GM12878 (cell line): ENCODE measurements around the gene YPEL4. TPM values are rescaled to one million over a fixed set of nuclear protein-coding genes. Genes with fewer than 3 reads are reported as not detected.

Source experiments
- ATAC-seq: fragments of 200-7000 bp; cut with Tn5 transposase; 3 replicates; pipeline ENCODE4 v1.9.1; 2020; ENCODE audit warnings: mild to moderate bottlenecking, moderate library complexity
- BruUV-seq: library from RNA; stranded (reverse); fragments of 400-500 nt; replicated peaks from 2 replicates; lab custom pipeline; 2021; lab: Mats Ljungman, UMichigan
- CTCF ChIA-PET: fragments of 300-600 bp; sonication (Branson Sonifier 250); formaldehyde crosslinking; extraction: SDS; loops from one replicate; lab custom pipeline; 2021; ENCODE audit warnings: inconsistent platforms; lab: Yijun Ruan, JAX
- POLR2A ChIA-PET: fragments of 350-600 bp; formaldehyde crosslinking; extraction: SDS; loops from one replicate; lab custom pipeline; 2021; ENCODE audit warnings: inconsistent platforms; lab: Charles Lee
- RAD21 ChIA-PET: fragments of 300-600 bp; sonication (Branson Sonifier 250); formaldehyde crosslinking; loops from one replicate; lab custom pipeline; 2023; ENCODE audit warnings: antibody characterized with exemption; ENCODE audit not compliant: unreplicated experiment; lab: Charles Lee
- SMC1A ChIA-PET: fragments of 300-600 bp; sonication (Branson Sonifier 250); formaldehyde crosslinking; loops from one replicate; lab custom pipeline; 2023; ENCODE audit not compliant: unreplicated experiment, uncharacterized antibody; lab: Charles Lee
- DNase-seq: peaks from one replicate; pipeline ENCODE4 v3.0.0-alpha.2; 2011; ENCODE audit warnings: low read depth, low spot score
- FAIRE-seq: peaks from 3 replicates; lab custom pipeline; 2011; peaks lifted over from hg19 to GRCh38; lab: Jason Lieb, UNC
- H2AFZ ChIP-seq: 2 replicates; pipeline ENCODE4 v1.6.0; 2011; ENCODE audit warnings: low read depth, low read length, control low read depth; ENCODE audit not compliant: control insufficient read depth
- H3K27ac ChIP-seq: 2 replicates; pipeline ENCODE4 v1.5.1; 2011; ENCODE audit warnings: control low read depth; ENCODE audit not compliant: control insufficient read depth, insufficient read depth
- H3K27me3 ChIP-seq, 2 experiments: replicated peaks in 1 of 2; 2 replicates each; pipeline versions ENCODE4 v1.6.0 to v1.6.1; 2011; ENCODE audit warnings: low read length in 1 of 2; ENCODE audit not compliant: control insufficient read depth in 2 of 2, insufficient read depth in 2 of 2
- H3K36me3 ChIP-seq, 2 experiments: 2 replicates each; pipeline ENCODE4 v1.5.1; 2011; ENCODE audit warnings: low read length in 1 of 2; ENCODE audit not compliant: control insufficient read depth in 2 of 2, insufficient read depth in 2 of 2
- H3K4me1 ChIP-seq: 2 replicates; pipeline ENCODE4 v1.6.1; 2011; ENCODE audit warnings: mild to moderate bottlenecking, low read length, moderate library complexity, mixed read lengths; ENCODE audit not compliant: control insufficient read depth, insufficient read depth
- H3K4me2 ChIP-seq: 2 replicates; pipeline ENCODE4 v1.6.0; 2011; ENCODE audit warnings: control low read depth; ENCODE audit not compliant: control insufficient read depth, insufficient read depth
- H3K4me3 ChIP-seq: fragments of 200-600 bp; sonication (generic); 2 replicates; pipeline ENCODE4 v1.5.1; 2016
- H3K79me2 ChIP-seq: 2 replicates; pipeline ENCODE4 v1.6.0; 2011; ENCODE audit warnings: low read length; ENCODE audit not compliant: control insufficient read depth, insufficient read depth
- H3K9ac ChIP-seq: 2 replicates; pipeline ENCODE4 v1.8.0; 2011; ENCODE audit warnings: low read length, control low read depth, mixed read lengths; ENCODE audit not compliant: control insufficient read depth, insufficient read depth
- H3K9me3 ChIP-seq: replicated peaks from 3 replicates; pipeline ENCODE4 v1.5.1; 2011; ENCODE audit warnings: mild to moderate bottlenecking, low read length; ENCODE audit not compliant: control insufficient read depth, insufficient read depth
- H4K20me1 ChIP-seq: 2 replicates; pipeline ENCODE4 v1.6.0; 2011; ENCODE audit not compliant: control insufficient read depth, insufficient read depth
- BCL11A ChIP-seq: IDR thresholded peaks from 2 replicates; pipeline ENCODE4 v1.6.1; 2011; ENCODE audit warnings: low read depth, low read length
- BHLHE40 ChIP-seq, 2 experiments: fragments of 450-650 bp in 1 of 2; IDR thresholded peaks; 2 replicates each; pipeline ENCODE4 v1.6.1; 2011 to 2017; ENCODE audit warnings: low read depth in 2 of 2, borderline replicate concordance in 1 of 2, improper control_type of control experiment in 1 of 2, low read length in 1 of 2, mild to moderate bottlenecking in 1 of 2
- CHD1 ChIP-seq: IDR thresholded peaks from 2 replicates; pipeline ENCODE4 v1.6.1; 2012; ENCODE audit warnings: low read depth, low read length, improper control_type of control experiment
- ESRRA ChIP-seq: IDR thresholded peaks from 2 replicates; pipeline ENCODE4 v1.6.1; 2012; ENCODE audit warnings: mild to moderate bottlenecking, low read length, improper control_type of control experiment
- HDGF ChIP-seq: fragments of 450-650 bp; IDR thresholded peaks from 2 replicates; pipeline ENCODE4 v1.6.1; 2016; ENCODE audit warnings: antibody characterized with exemption
- IRF3 ChIP-seq: fragments of 450-650 bp; IDR thresholded peaks from 2 replicates; pipeline ENCODE4 v1.6.1; 2014; ENCODE audit warnings: mild to moderate bottlenecking
- MYC ChIP-seq: IDR thresholded peaks from 2 replicates; pipeline ENCODE4 v1.6.1; 2011; ENCODE audit warnings: mild to moderate bottlenecking, low read length, moderate library complexity, inconsistent platforms; ENCODE audit not compliant: insufficient read depth, insufficient replicate concordance, insufficient read length, severe bottlenecking
- NFYA ChIP-seq: IDR thresholded peaks from 2 replicates; pipeline ENCODE4 v1.6.1; 2011; ENCODE audit warnings: low read depth, mild to moderate bottlenecking, low read length, improper control_type of control experiment, borderline replicate concordance
- NKRF ChIP-seq: fragments of 450-650 bp; conservative IDR thresholded peaks from 2 replicates; pipeline ENCODE4 v1.6.1; 2017; ENCODE audit warnings: mild to moderate bottlenecking, moderate library complexity
- PAX8 ChIP-seq: fragments of 450-650 bp; IDR thresholded peaks from 2 replicates; pipeline ENCODE4 v1.6.1; 2017; ENCODE audit warnings: mild to moderate bottlenecking, moderate library complexity
- POLR2A ChIP-seq: IDR thresholded peaks from 2 replicates; pipeline ENCODE4 v1.6.1; 2011; ENCODE audit warnings: low read depth, mild to moderate bottlenecking, low read length
- SMC3 ChIP-seq: IDR thresholded peaks from 2 replicates; pipeline ENCODE4 v1.6.1; 2011; ENCODE audit warnings: low read length, improper control_type of control experiment, borderline replicate concordance
- SP1 ChIP-seq: IDR thresholded peaks from one replicate; pipeline ENCODE4 v1.6.1; 2011; ENCODE audit warnings: low read depth, low read length
- TBL1XR1 ChIP-seq: IDR thresholded peaks from 2 replicates; pipeline ENCODE4 v1.6.1; 2012; ENCODE audit warnings: low read depth, low read length, improper control_type of control experiment
- WGBS: methylation state at CpG from one replicate; pipeline ENCODE4 v1.1.6; 2016; ENCODE audit warnings: low lambda C conversion rate; ENCODE audit not compliant: insufficient replicate concordance, insufficient coverage; ENCODE audit errors: missing lambda C conversion rate; 5-methylcytosine and 5-hydroxymethylcytosine counted together
- in situ Hi-C: fragments of 300-500 bp; cut with MboI; formaldehyde crosslinking; loops from 9 replicates; pipeline ENCODE4 v1.14.3; 2018; ENCODE audit warnings: mixed read lengths
- intact Hi-C: fragments of 100-400 bp; cut with micrococcal nuclease; formaldehyde crosslinking; loops from one replicate; pipeline ENCODE4 v1.14.2; 2022; ENCODE audit not compliant: unreplicated experiment
- polyA plus RNA-seq, 11 experiments: library from polyadenylated mRNA; depleted of rRNA in 4 of 11; unstranded in 6 of 11; stranded (reverse) in 5 of 11; fragments of >200 nt; fragmentation: Nextera tagmentation in 4 of 11; fragmentation: Illumina TruSeq in 1 of 11; extraction: Ambion mirVana in 4 of 11; extraction: Trizol in 1 of 11; gene quantifications; 1 replicate in 1 of 11; 2 replicates in 10 of 11; pipeline versions ENCODE4 v1.2.1 to v1.2.3, GENCODE V29; 2011 to 2016; ENCODE audit warnings: inconsistent platforms in 2 of 11, missing spikeins in 2 of 11, low read depth in 1 of 11
- total RNA-seq, 4 experiments: library from RNA; depleted of rRNA in 3 of 4; stranded (reverse); fragments of >200 nt in 3 of 4; fragmentation: Illumina TruSeq in 1 of 4; extraction: Trizol in 1 of 4; gene quantifications; 2 replicates each; pipeline versions ENCODE4 v1.2.1 to v1.2.3, GENCODE V29; 2013 to 2021

The YPEL4 gene
- total and polyA plus RNA-seq, 10 of the 15 experiments (the other 5 are each of a cell fraction or from before 2014, with no cell fraction given): 0.07 to 0.50 (median 0.13) TPM; not detected in 5

GRCh38 chr11:57615308-57615707 is 34.4 kb downstream of the YPEL4 start:
- H3K4me3 ChIP-seq: no peak overlapping the region
- intact Hi-C loops: no loop called here
- DNase-seq: no peak
- ChIA-PET RAD21 (no interaction called here), POLR2A (no interaction called here)
- H3K27me3 ChIP-seq: no peaks in the 10 kb centered on the region; a peak in 1 of 4 replicates
- no peak overlapping the region for H3K4me2 ChIP-seq
- H3K36me3 ChIP-seq: no peaks in the 10 kb centered on the region
- TF ChIP-seq HDGF (no peak), SP1 (no peak), TBL1XR1 (no peak)
- TF ChIP-seq, all 136 proteins: peak for 0
- CTCF ChIA-PET: interaction anchor here (0.6 kb wide), 1 partner anchor 185 kb away, joined by 4 read pairs; no protein-coding TSS in a partner anchor
- ATAC-seq (no peak), FAIRE-seq (no peak)
- Histone ChIP-seq H3K27ac (no peak overlapping the region), H3K79me2 (no peaks in the 10 kb centered on the region), H4K20me1 (no peaks in the 10 kb centered on the region), H2AFZ (no peak overlapping the region), H3K9ac (no peak overlapping the region), H3K4me1 (no peaks in the 10 kb centered on the region), H3K9me3 (no peaks in the 10 kb centered on the region; the same call in 1 of the 3 replicates)
- in situ Hi-C loops: no loop called here
- 4% methylated on average over 1 of the region's 1 CpG for WGBS
- SMC1A ChIA-PET: no interaction called here
- BruUV-seq: no TSS peak

- no peak for FAIRE-seq
- ChIA-PET RAD21 (no interaction called here), CTCF (no interaction called here), SMC1A (no interaction called here), POLR2A (no interaction called here)
- no peak for DNase-seq
- no peaks in the 10 kb centered on the region for H4K20me1 ChIP-seq
- no TSS peak for BruUV-seq
- H3K9me3 ChIP-seq: no peaks in the 10 kb centered on the region; the same call in 2 of the 3 replicates
- intact Hi-C loops: no loop called here
- 28% methylated on average over 10 of the region's 10 CpGs for WGBS
- no peak overlapping the region for H2AFZ ChIP-seq
- no peak overlapping the region for H3K4me3 ChIP-seq
- in situ Hi-C loops: no loop called here
- H3K27me3 ChIP-seq: no peaks in the 10 kb centered on the region; a peak in 1 of 4 replicates
- no peaks in the 10 kb centered on the region for H3K79me2 ChIP-seq
- H3K36me3 ChIP-seq: no peaks in the 10 kb centered on the region
- no peak overlapping the region for H3K9ac ChIP-seq
- ATAC-seq: no peak
- H3K4me2 ChIP-seq: no peak overlapping the region
- no peaks in the 10 kb centered on the region for H3K4me1 ChIP-seq
- H3K27ac ChIP-seq: no peak overlapping the region
- TF ChIP-seq BCL11A (no peak), NFYA (no peak), IRF3 (no peak), POLR2A (no peak), CHD1 (no peak), PAX8 (no peak), BHLHE40 (IDR thresholded peaks at IDR 0.05; ENCODE audit: borderline replicate concordance in 1 of 2, low read depth in 2 of 2, low read length in 1 of 2) (no peak), NKRF (no peak), ESRRA (no peak), SMC3 (no peak), MYC (no peak)
Observed at GRCh38 chr11:57614234-57614772, 35.4 kb downstream of the YPEL4 start.
